ENCODE results near the gene USF1.
"Not testable (repeated sequence)": the region's sequence is repeated elsewhere in the genome, so short reads cannot be mapped to it uniquely, and the experiment has no call there.

DNA sequence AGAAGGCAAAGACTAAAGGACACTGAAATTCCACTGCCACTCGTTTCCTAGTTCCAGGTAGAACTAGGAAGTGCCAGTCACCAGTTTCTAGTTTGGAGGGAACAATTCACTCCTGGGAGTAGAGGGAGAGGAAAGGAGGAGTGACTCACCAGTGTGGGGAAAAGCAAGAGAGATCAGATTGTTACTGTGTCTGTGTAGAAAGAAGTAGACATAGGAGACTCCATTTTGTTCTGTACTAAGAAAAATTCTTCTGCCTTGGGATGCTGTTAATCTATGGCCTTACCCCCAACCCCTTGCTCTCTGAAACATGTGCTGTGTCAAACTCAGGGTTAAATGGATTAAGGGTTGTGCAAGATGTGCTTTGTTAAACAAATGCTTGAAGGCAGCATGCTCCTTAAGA is 29.1 kb downstream of the USF1 start:
- not testable (repeated sequence) for TF ChIP-seq POLR2A (IDR thresholded peaks at IDR 0.05)
- TF ChIP-seq, protein P1, sequence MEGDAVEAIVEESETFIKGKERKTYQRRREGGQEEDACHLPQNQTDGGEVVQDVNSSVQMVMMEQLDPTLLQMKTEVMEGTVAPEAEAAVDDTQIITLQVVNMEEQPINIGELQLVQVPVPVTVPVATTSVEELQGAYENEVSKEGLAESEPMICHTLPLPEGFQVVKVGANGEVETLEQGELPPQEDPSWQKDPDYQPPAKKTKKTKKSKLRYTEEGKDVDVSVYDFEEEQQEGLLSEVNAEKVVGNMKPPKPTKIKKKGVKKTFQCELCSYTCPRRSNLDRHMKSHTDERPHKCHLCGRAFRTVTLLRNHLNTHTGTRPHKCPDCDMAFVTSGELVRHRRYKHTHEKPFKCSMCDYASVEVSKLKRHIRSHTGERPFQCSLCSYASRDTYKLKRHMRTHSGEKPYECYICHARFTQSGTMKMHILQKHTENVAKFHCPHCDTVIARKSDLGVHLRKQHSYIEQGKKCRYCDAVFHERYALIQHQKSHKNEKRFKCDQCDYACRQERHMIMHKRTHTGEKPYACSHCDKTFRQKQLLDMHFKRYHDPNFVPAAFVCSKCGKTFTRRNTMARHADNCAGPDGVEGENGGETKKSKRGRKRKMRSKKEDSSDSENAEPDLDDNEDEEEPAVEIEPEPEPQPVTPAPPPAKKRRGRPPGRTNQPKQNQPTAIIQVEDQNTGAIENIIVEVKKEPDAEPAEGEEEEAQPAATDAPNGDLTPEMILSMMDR (IDR thresholded peaks at IDR 0.05) = not testable (repeated sequence)

Data from right lobe of liver (tissue), 4 donors.